ENCODE measurements around the gene PEX7.
"Not testable (repeated sequence)": the region's sequence is repeated elsewhere in the genome, so short reads cannot be mapped to it uniquely, and the experiment has no call there.

PEX7 gene

GRCh38 chr6:136790411-136791295 is 31.7 kb upstream of the PEX7 start:
- no peak for DNase-seq (ENCODE audit: low spot score)

GRCh38 chr6:136791296-136792094 is 30.9 kb upstream of the PEX7 start:
- DNase-seq (ENCODE audit: low spot score): peak; percentile 46

GRCh38 chr6:136792095-136792409 is 30.3 kb upstream of the PEX7 start:
- no peak for DNase-seq (ENCODE audit: low spot score)

DNA sequence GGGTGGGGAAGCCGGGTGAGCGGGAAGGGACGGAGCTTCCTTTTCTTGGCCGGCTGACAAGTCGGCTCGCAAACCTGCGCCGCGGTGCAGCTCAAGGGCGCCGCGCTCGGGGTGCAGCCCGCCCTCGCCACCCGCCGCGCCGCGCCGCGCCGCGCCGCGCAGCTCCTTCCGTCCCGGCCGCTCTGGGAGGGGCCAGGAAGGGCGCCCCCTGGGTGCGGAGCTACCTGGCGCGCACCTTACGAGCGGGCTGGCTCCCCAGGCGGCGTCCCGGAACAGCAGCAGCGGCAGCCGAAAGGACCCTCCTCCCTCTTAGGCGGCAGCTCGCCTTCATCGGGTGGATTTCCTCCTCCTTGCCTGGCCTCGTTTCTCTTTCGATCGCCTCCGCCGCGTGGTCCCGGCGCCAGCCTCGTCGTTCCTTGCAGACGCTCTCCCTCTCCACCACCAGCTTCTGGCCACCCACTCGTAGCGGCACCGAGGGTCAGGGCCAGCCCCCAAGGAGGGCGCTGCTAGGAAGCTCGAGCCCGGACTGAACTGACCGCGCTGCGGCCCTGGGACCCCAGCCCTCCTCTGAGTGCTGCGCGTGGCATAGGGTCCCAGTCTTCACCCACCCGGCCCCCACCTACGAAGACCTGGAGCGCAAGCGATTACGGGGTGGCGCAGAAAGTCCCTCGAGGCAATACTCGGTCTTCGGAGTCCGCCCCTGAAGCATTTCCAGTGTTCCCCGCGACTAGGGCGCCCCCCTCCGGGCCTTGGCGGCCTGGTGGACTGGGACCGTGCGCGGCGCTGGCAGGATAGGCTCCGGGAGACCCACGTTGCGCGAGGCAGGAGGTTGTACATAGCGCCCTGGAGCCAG is 29.8 kb upstream of the PEX7 start, which contains the start of gene MAP3K5:
MAP3K5 (minus strand) TSS at position 68 of the 853 bp plus-strand sequence. CDS start 320 bp downstream, outside the sequence.
- DNase-seq (ENCODE audit: low spot score): peak; percentile 92

DNA sequence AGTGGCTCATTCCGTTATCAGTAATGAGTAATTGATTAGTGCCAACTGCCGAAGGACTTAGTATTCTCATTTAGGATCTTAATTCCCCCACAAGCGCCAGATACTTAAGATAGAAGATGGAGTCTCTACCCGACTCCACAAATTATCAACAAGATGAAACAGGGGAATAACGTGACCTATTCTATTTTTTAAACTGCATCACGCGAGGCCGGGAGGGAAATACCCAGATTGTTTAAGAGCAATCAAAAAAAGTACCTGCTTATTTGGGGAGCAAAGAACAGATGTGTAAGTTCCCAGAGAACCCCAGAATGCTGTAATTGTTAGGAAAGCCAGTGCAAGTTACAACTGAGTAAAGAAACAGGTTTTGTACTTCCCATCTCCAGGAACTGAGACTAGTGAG is 29.0 kb upstream of the PEX7 start:
- no peak for DNase-seq (ENCODE audit: low spot score)

GRCh38 chr6:136795386-136795785 is 27.0 kb upstream of the PEX7 start:
- DNase-seq (ENCODE audit: low spot score): no peak

GRCh38 chr6:136795996-136796395 is 26.4 kb upstream of the PEX7 start:
- no peak for DNase-seq (ENCODE audit: low spot score)

DNA sequence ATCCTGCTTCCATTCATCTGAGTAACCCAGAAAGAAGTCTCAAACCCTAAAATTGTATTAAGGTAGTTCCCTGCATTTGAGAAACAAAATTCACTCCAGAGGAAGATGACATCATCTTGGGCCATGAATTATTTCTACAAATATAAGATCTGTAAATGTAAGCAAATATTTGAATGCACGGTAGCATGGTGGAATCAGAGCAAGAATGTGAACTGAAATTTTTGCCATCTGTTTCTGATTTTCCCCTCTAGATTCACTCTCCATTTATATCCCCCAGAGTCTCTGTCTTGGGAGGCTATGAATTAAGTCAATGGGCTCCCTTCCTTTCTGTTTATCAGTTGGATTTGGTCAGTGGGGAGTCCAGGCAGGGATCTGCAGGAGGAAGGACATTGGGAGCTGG is 24.3 kb upstream of the PEX7 start:
- DNase-seq (ENCODE audit: low spot score): no peak

- DNase-seq (ENCODE audit: low spot score): no peak
Observed at GRCh38 chr6:136801581-136801980, 20.8 kb upstream of the PEX7 start.

DNA sequence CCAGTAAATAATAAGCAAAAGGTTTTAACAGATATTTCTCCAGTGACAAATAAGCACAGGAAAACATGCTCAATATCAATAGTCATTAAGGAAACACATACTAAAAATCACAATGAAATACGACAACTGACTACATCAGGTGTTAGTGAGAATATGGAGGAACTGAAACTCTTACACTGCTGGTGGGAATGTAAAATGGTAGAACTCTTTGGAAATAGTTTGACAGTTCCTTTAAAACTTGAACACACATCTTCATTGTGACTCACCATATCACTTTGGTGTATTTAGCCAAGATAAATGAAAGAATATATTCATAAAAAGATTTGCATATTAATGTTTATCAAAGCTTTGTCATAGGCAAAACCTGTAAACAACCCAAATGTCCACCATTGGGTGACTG is 18.8 kb upstream of the PEX7 start:
- no peak for DNase-seq (ENCODE audit: low spot score)

- DNase-seq (ENCODE audit: low spot score): peak; percentile 14
Observed at GRCh38 chr6:136809091-136809860, 13.1 kb upstream of the PEX7 start.

DNA sequence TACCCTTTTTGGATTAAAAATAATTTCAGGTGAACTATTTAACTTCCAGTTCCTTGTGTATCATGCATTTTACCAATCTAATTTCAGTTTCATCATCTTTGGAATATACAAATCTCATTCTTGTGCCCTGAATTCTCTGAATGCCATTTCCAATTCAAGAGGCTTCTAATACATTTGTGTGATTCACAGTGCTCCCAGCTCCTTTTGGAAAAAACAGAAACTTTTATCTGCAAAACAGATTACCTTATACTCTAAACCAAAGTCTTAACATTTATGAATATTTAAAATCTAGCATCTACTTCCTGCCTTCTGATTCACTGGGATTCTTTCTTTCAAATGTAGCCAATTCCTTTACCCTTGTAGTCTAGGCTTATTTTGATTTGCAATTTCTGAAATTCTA is 11.1 kb upstream of the PEX7 start:
- DNase-seq (ENCODE audit: low spot score): no peak

- no peak for DNase-seq (ENCODE audit: low spot score)
Observed at GRCh38 chr6:136812174-136812573, 10.2 kb upstream of the PEX7 start.

DNA sequence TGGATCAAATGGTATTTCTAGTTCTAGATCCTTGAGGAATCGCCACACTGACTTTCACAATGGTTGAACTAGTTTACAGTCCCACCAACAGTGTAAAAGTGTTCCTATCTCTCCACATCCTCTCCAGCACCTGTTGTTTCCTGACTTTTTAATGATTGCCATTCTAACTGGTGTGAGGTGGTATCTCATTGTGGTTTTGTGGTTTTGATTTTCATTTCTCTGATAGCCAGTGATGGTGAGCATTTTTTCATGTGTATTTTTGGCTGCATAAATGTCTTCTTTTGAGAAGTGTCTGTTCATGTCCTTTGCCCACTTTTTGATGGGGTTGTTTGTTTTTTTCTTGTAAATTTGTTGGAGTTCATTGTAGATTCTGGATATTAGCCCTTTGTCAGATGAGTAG is 6.8 kb upstream of the PEX7 start:
- DNase-seq (ENCODE audit: low spot score): not testable (repeated sequence)

DNA sequence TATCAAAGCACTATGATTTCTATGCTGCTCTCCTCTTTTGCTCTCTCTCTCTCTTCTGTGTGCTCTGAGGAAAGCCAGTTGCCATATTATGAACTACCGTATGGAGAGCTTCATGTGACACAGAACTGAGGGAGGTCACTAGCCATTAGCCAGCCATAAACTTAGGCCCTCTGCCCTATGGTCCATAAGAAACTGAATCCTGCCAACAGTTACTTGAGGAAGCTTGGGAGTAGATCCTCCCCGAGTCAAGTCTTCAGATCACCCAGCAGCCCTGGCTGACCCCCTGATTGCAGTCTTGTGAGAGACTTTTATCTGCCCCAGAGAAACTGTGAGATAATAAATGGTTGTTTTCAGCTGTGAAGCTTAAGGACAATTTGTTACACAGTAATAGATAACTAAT is 5.7 kb upstream of the PEX7 start:
- DNase-seq (ENCODE audit: low spot score): no peak

- DNase-seq (ENCODE audit: low spot score): no peak
Observed at GRCh38 chr6:136820561-136820960, 1.8 kb upstream of the PEX7 start.

DNA sequence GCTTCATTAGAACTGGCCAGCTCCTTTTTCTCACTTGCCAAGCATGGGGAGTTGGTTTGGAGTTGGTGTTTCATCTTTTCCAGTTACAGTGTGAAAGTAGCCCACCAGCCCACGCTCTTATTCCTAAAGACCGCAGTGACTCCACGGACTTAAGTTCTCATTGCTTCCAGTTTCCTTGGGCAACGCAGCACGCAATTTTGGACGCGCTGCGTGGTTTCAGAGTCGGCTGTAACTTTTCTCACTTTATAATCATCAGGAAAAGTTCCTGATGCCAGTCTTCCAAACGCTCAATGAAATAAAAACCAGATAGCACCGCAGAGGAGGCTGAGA is 381 bp upstream of the PEX7 start:
- no peak for DNase-seq (ENCODE audit: low spot score)

- no peak for DNase-seq (ENCODE audit: low spot score)
Observed at GRCh38 chr6:136823128-136823660, 802 bp downstream of the PEX7 start.

GRCh38 chr6:136826216-136826615 is 3.8 kb downstream of the PEX7 start:
- DNase-seq (ENCODE audit: low spot score): no peak

GRCh38 chr6:136831873-136832562 is 9.6 kb downstream of the PEX7 start:
- DNase-seq (ENCODE audit: low spot score): no peak

Measured in kidney tubule cell (primary cell).